Epithelial cell of prostate (primary cell): ENCODE measurements around the gene CSMD2.

Experiments used
- DNase-seq: peaks from one replicate; pipeline ENCODE4 v3.0.0-alpha.2; 2011; ENCODE audit warnings: low read depth, low spot score
- H3K27ac ChIP-seq: fragments of 450-650 bp; 2 replicates; pipeline ENCODE4 v1.5.1; 2017; ENCODE audit warnings: mild to moderate bottlenecking

The CSMD2 gene

GRCh38 chr1:33635336-33636012 lies 529.6 kb downstream of the CSMD2 start:
- no peak for DNase-seq
- no peak overlapping the region for H3K27ac ChIP-seq

- H3K27ac ChIP-seq, result no peak overlapping the region
- DNase-seq, result no peak
Measured at GRCh38 chr1:33634806-33635205, 530.2 kb downstream of the CSMD2 start.

GRCh38 chr1:33634143-33634542 lies 530.9 kb downstream of the CSMD2 start:
- H3K27ac ChIP-seq, result no peak overlapping the region
- no peak for DNase-seq

- H3K27ac ChIP-seq, result no peak overlapping the region
- peak; percentile 48 for DNase-seq
Measured at GRCh38 chr1:33633019-33633801, 531.8 kb downstream of the CSMD2 start.

GRCh38 chr1:33630686-33631085 lies 534.3 kb downstream of the CSMD2 start:
- H3K27ac ChIP-seq, result no peak overlapping the region
- DNase-seq, result no peak

GRCh38 chr1:33626801-33627200 lies 538.2 kb downstream of the CSMD2 start:
- no peak overlapping the region for H3K27ac ChIP-seq
- DNase-seq, result no peak

GRCh38 chr1:33624991-33625870 lies 539.8 kb downstream of the CSMD2 start:
- DNase-seq, result no peak
- no peak overlapping the region for H3K27ac ChIP-seq

GRCh38 chr1:33624261-33624990 lies 540.6 kb downstream of the CSMD2 start:
- H3K27ac ChIP-seq, result no peak overlapping the region
- no peak for DNase-seq

GRCh38 chr1:33623811-33624210 lies 541.2 kb downstream of the CSMD2 start:
- no peak for DNase-seq
- no peak overlapping the region for H3K27ac ChIP-seq

- no peak for DNase-seq
Measured at GRCh38 chr1:33622757-33623156, 542.3 kb downstream of the CSMD2 start.

GRCh38 chr1:33618636-33619035 lies 546.4 kb downstream of the CSMD2 start:
- DNase-seq, result no peak
- H3K27ac ChIP-seq, result no peak overlapping the region

More at GRCh38 chr1:33622757-33623156, 542.3 kb downstream of the CSMD2 start:
- no peak overlapping the region for H3K27ac ChIP-seq

- no peak overlapping the region for H3K27ac ChIP-seq
- no peak for DNase-seq
Measured at GRCh38 chr1:33617451-33617850, 547.6 kb downstream of the CSMD2 start.

GRCh38 chr1:33616780-33617179 lies 548.2 kb downstream of the CSMD2 start:
- H3K27ac ChIP-seq, result no peak overlapping the region
- DNase-seq, result no peak

GRCh38 chr1:33615546-33615945 lies 549.5 kb downstream of the CSMD2 start:
- no peak overlapping the region for H3K27ac ChIP-seq
- DNase-seq, result no peak

GRCh38 chr1:33610864-33611455 lies 554.1 kb downstream of the CSMD2 start:
- DNase-seq, result no peak
- no peak overlapping the region for H3K27ac ChIP-seq

GRCh38 chr1:33610391-33610790 lies 554.6 kb downstream of the CSMD2 start:
- DNase-seq, result no peak
- no peak overlapping the region for H3K27ac ChIP-seq

GRCh38 chr1:33609739-33610138 lies 555.3 kb downstream of the CSMD2 start:
- H3K27ac ChIP-seq, result no peak overlapping the region
- no peak for DNase-seq

GRCh38 chr1:33608825-33609400 lies 556.1 kb downstream of the CSMD2 start:
- no peak overlapping the region for H3K27ac ChIP-seq
- DNase-seq, result no peak

- no peak overlapping the region for H3K27ac ChIP-seq
- DNase-seq, result no peak
Measured at GRCh38 chr1:33607444-33608005, 557.5 kb downstream of the CSMD2 start.
